Measurements from ENCODE around the gene AIFM1.

DNA sequence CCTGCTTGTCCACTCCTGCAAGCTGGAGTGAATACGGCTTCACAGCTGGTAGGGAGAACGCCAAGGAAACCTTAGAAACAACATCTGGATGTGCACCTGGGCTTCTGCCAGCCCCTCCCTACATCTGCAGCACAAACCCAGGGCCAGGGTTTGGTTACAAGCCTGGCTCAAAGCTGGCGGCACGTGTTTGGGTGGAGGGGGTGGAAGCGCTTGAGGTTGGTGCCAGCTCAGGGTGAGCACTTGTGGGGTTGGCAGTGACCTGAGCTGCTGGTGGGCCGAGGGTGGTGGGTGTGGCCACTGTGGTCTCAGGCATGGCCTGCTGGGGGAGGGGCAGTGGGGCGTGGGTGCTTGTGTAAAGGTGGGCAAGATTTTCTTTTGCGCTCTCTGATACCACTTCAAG, 70.9 kb downstream of the AIFM1 start:
- TF ChIP-seq, protein P1, sequence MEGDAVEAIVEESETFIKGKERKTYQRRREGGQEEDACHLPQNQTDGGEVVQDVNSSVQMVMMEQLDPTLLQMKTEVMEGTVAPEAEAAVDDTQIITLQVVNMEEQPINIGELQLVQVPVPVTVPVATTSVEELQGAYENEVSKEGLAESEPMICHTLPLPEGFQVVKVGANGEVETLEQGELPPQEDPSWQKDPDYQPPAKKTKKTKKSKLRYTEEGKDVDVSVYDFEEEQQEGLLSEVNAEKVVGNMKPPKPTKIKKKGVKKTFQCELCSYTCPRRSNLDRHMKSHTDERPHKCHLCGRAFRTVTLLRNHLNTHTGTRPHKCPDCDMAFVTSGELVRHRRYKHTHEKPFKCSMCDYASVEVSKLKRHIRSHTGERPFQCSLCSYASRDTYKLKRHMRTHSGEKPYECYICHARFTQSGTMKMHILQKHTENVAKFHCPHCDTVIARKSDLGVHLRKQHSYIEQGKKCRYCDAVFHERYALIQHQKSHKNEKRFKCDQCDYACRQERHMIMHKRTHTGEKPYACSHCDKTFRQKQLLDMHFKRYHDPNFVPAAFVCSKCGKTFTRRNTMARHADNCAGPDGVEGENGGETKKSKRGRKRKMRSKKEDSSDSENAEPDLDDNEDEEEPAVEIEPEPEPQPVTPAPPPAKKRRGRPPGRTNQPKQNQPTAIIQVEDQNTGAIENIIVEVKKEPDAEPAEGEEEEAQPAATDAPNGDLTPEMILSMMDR (IDR thresholded peaks at IDR 0.05), result no peak
- TF ChIP-seq EP300 (IDR thresholded peaks at IDR 0.05), result no peak
- no peak for TF ChIP-seq POLR2AphosphoS5 (IDR thresholded peaks at IDR 0.05)
